ENCODE results near the gene SASS6. TPM values are rescaled to one million over a fixed set of nuclear protein-coding genes. Genes with fewer than 3 reads are reported as not detected.
A peak's percentile ranks its signal among the peaks of the same experiment; 100 is the strongest.

SASS6 gene
- total and polyA plus RNA-seq, 9 of the 15 experiments (the other 6 are each of a cell fraction or from before 2014, with no cell fraction given): 11.6 to 34.1 (median 18.0) TPM

GRCh38 chr1:100177295-100178041, 44.7 kb upstream of the SASS6 start:
- ATAC-seq: peak; percentile 37; the same call in 2 of the 3 replicates
- no TSS peak for BruUV-seq (replicated peaks)
- POLR2A ChIA-PET: no interaction called here
- in situ Hi-C loops (cut with MboI) (no loop called here), intact Hi-C loops (cut with micrococcal nuclease) (no loop called here)
- Histone ChIP-seq H3K4me3 (no peak overlapping the region), H3K79me2 (ENCODE audit: control insufficient read depth, insufficient read depth, low read length) (no peaks in the 10 kb centered on the region), H4K20me1 (replicated peaks; ENCODE audit: control insufficient read depth, insufficient read depth, low read length) (no peaks in the 10 kb centered on the region), H2AFZ (ENCODE audit: low read depth, low read length) (peak overlapping the region; percentile 38; the same call in 1 of the 2 replicates), H3K36me3 (ENCODE audit: control insufficient read depth, insufficient read depth, low read length) (no peaks in the 10 kb centered on the region), H3K4me1 (replicated peaks in 1 of 2; ENCODE audit: control insufficient read depth in 2 of 2, insufficient read depth in 2 of 2, low read length in 2 of 2) (no peaks in the 10 kb centered on the region), H3K27ac (ENCODE audit: extremely low read depth, low read depth, low read length) (no peak overlapping the region), H3K4me2 (ENCODE audit: insufficient read depth, low read length) (no peak overlapping the region), H3K9ac (ENCODE audit: insufficient read depth in 1 of 2, low read depth in 2 of 2, low read length in 2 of 2) (no peak overlapping the region; a peak in 1 of 4 replicates), H3K9me3 (replicated peaks; ENCODE audit: control insufficient read depth, insufficient read depth, low read depth, low read length) (no peaks in the 10 kb centered on the region), H3K27me3 (ENCODE audit: control insufficient read depth in 2 of 2, insufficient read depth in 2 of 2, low read length in 2 of 2) (no peaks in the 10 kb centered on the region), H3K9me1 (ENCODE audit: control insufficient read depth, insufficient read depth, low read length) (no peaks in the 10 kb centered on the region)
- TF ChIP-seq HOXB6 (CRISPR knock-in tag; IDR thresholded peaks at IDR 0.05; ENCODE audit: borderline replicate concordance) (no peak), ZFPM2 (CRISPR knock-in tag; IDR thresholded peaks at IDR 0.05) (no peak), NFIC (IDR thresholded peaks at IDR 0.05) (no peak), EHMT2 (IDR thresholded peaks at IDR 0.05) (no peak), HOMEZ (CRISPR knock-in tag; IDR thresholded peaks at IDR 0.05) (no peak)
- CTCF ChIA-PET (ENCODE audit: low intra/inter-chr PET ratio): interaction anchor here (0.6 kb wide), 1 partner anchor 789 kb away, joined by 3 read pairs; no protein-coding TSS in a partner anchor
- no peak for DNase-seq (ENCODE audit: extremely low read depth in 1 of 4, low spot score in 3 of 4)
- 61% methylated on average over 4 of the region's 4 CpGs for WGBS (ENCODE audit: insufficient coverage, low coverage, missing lambda C conversion rate)
- FAIRE-seq: no peak

Measured in K562 (cell line).